Neural crest cell (in vitro differentiated cells): ENCODE results near the gene LIN7B. TPM values are rescaled to one million over a fixed set of nuclear protein-coding genes. Genes with fewer than 3 reads are reported as not detected.
"Not testable (repeated sequence)": the region's sequence is repeated elsewhere in the genome, so short reads cannot be mapped to it uniquely, and the experiment has no call there.

Source experiments
- DNase-seq: peaks from one replicate; pipeline ENCODE4 v3.0.0; 2021; ENCODE audit warnings: low read depth, mixed read lengths, low spot score
- H3K27ac Mint-ChIP-seq: one replicate; pipeline ENCODE4 v1.8.0; 2021; ENCODE audit warnings: mild to moderate bottlenecking, mixed read lengths; ENCODE audit not compliant: unreplicated experiment
- H3K27me3 Mint-ChIP-seq: 2 replicates; pipeline ENCODE4 v1.8.0; 2021; ENCODE audit warnings: low read depth, mild to moderate bottlenecking, mixed read lengths
- H3K36me3 Mint-ChIP-seq: 2 replicates; pipeline ENCODE4 v1.8.0; 2021; ENCODE audit warnings: low read depth, mild to moderate bottlenecking, mixed read lengths
- H3K4me1 Mint-ChIP-seq: 2 replicates; pipeline ENCODE4 v1.8.0; 2021; ENCODE audit warnings: mixed read lengths
- H3K4me3 Mint-ChIP-seq: one replicate; pipeline ENCODE4 v1.8.0; 2021; ENCODE audit warnings: mild to moderate bottlenecking, mixed read lengths
- H3K9me3 Mint-ChIP-seq: 2 replicates; pipeline ENCODE4 v1.8.0; 2021; ENCODE audit warnings: mixed read lengths
- total RNA-seq: library from RNA; stranded (reverse); gene quantifications from 2 replicates; pipeline ENCODE4 v1.2.1, GENCODE V29; 2021
- TF ChIP-seq, protein P1 (sequence below): fragments of 200-600 bp; sonication (generic); conservative IDR thresholded peaks from 2 replicates; pipeline ENCODE4 v1.5.0; 2021; ENCODE audit warnings: antibody characterized with exemption, mild to moderate bottlenecking

The LIN7B gene
- total RNA-seq, 1 donor from 2014 or later, result 5.4 TPM

- H3K27me3 Mint-ChIP-seq, result peaks cover 27% of the 10 kb centered on the region
- TF ChIP-seq, protein P1, sequence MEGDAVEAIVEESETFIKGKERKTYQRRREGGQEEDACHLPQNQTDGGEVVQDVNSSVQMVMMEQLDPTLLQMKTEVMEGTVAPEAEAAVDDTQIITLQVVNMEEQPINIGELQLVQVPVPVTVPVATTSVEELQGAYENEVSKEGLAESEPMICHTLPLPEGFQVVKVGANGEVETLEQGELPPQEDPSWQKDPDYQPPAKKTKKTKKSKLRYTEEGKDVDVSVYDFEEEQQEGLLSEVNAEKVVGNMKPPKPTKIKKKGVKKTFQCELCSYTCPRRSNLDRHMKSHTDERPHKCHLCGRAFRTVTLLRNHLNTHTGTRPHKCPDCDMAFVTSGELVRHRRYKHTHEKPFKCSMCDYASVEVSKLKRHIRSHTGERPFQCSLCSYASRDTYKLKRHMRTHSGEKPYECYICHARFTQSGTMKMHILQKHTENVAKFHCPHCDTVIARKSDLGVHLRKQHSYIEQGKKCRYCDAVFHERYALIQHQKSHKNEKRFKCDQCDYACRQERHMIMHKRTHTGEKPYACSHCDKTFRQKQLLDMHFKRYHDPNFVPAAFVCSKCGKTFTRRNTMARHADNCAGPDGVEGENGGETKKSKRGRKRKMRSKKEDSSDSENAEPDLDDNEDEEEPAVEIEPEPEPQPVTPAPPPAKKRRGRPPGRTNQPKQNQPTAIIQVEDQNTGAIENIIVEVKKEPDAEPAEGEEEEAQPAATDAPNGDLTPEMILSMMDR, result no peak
- H3K4me3 Mint-ChIP-seq, result peak overlapping the region; percentile 45
- no peak overlapping the region for H3K27ac Mint-ChIP-seq
- H3K36me3 Mint-ChIP-seq, result peaks cover 4% of the 10 kb centered on the region
- no peak for DNase-seq
- H3K9me3 Mint-ChIP-seq, result no peaks in the 10 kb centered on the region
- peaks cover 18% of the 10 kb centered on the region for H3K4me1 Mint-ChIP-seq
Observed at GRCh38 chr19:49125025-49125731, 11.0 kb downstream of the LIN7B start.

GRCh38 chr19:49126575-49126974, 12.4 kb downstream of the LIN7B start:
- Mint-ChIP-seq H3K36me3 (peaks cover 4% of the 10 kb centered on the region), H3K27me3 (peaks cover 18% of the 10 kb centered on the region), H3K4me3 (peak overlapping the region; percentile 27), H3K4me1 (peaks cover 12% of the 10 kb centered on the region), H3K27ac (no peak overlapping the region), H3K9me3 (no peaks in the 10 kb centered on the region)
- DNase-seq, result no peak
- TF ChIP-seq, protein P1, result no peak

GRCh38 chr19:49127225-49127624, 13.1 kb downstream of the LIN7B start:
- not testable (repeated sequence) for H3K9me3 Mint-ChIP-seq, H3K36me3 Mint-ChIP-seq, H3K4me3 Mint-ChIP-seq, H3K27ac Mint-ChIP-seq, DNase-seq
- peaks cover 12% of the 10 kb centered on the region for H3K4me1 Mint-ChIP-seq
- H3K27me3 Mint-ChIP-seq, result peaks cover 14% of the 10 kb centered on the region

DNA sequence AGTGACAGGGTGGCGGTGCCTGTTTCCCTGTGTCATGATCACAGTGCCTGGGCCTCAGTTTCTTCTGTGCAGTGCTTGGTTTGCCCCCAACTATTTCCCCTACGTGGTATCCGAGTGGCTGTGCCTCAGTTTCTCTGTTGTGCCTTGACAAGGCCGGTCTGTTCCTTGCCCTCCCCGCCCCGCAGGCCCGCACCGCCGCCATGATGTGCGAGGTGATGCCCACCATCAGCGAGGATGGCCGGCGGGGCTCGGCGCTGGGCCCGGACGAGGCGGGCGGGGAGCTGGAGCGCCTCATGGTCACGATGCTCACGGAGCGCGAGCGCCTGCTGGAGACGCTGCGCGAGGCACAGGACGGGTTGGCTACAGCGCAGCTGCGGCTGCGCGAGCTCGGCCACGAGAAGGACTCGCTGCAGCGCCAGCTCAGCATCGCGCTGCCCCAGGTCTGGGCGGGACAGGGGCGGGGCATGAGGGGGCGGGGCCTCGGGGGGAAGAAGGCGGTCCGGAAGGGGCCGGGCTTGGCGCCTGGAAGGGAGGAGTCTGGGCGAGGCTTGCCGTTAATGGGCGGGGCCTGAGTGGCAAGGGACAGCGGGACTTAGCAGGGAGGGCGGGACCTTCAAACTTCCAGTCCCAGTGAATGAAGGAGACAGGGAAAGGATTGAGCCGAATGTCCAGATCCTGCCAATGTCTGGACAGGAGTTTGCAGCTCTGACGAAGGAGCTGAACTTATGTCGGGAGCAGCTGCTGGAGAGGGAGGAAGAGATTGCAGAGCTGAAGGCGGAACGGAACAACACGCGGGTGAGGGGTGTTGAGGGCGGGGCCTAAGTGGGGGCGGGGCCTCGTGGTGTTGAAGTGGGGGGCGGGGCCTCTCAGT, 13.7 kb downstream of the LIN7B start:
- peaks cover 12% of the 10 kb centered on the region for H3K4me1 Mint-ChIP-seq
- peaks cover 10% of the 10 kb centered on the region for H3K27me3 Mint-ChIP-seq
- H3K27ac Mint-ChIP-seq, result peak overlapping the region; percentile 90
- peaks cover 4% of the 10 kb centered on the region for H3K36me3 Mint-ChIP-seq
- H3K4me3 Mint-ChIP-seq, result peak overlapping the region; percentile 84
- TF ChIP-seq, protein P1, result peak; percentile 29
- DNase-seq, result peak; percentile 94
- no peaks in the 10 kb centered on the region for H3K9me3 Mint-ChIP-seq

- Mint-ChIP-seq H3K4me3 (peak overlapping the region; percentile 84), H3K9me3 (no peaks in the 10 kb centered on the region), H3K27ac (peak overlapping the region; percentile 64), H3K27me3 (peaks cover 5% of the 10 kb centered on the region), H3K36me3 (peaks cover 4% of the 10 kb centered on the region), H3K4me1 (peaks cover 12% of the 10 kb centered on the region)
- DNase-seq, result no peak
- TF ChIP-seq, protein P1, result no peak
Observed at GRCh38 chr19:49128545-49129237, 14.5 kb downstream of the LIN7B start.
